ENCODE data around the gene MGP.

Gene MGP

DNA sequence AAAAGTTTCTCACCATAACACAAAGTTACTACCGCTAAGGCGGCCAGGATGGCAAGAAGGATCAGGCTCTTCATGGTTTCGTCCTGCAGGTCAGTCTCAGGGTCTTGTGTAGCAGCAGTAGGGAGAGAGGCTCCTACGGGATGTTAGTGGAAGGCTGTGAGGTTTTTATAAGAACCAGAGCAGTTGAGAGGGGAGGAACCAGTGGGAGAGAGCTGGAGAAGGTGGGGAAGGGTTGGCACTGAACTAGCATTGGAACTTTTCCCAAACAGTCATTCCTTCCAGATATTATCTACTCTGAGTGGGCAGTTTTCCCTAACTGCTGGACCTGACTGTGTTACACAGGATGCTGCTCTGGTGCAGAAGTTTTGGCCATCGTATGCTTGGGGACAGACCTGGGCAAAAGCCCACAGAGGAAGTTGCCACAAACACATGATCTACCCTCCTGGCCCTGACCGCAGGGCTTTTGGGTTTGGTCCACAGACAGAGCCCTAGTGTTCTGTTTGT lies at the start of gene MGP:
Gene MGP (minus strand): TSS at position 137 of the 504 bp plus-strand sequence. CDS start 63 bp downstream, at position 74.
- DNase-seq (ENCODE audit: low spot score), result no peak

DNA sequence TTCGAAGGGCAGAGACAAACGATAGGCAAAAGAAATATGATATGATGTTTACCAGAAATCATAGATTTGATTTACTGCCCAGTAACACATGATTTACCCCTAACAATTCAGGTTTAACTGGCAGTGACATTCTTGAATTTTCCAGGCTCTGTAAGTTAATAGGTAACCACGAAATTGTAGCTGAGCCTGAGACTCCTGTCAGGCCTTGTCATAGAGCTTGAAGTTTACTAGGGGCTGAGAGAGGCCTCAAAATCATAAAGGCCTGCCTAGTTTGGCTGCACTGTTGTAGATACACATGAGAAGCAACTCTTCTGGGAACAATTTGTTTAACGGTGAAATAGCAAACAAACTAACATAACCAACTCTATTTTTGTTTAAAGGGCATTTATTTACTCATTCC lies 49.4 kb upstream of the MGP start:
- no peak for DNase-seq (ENCODE audit: low spot score)

DNA sequence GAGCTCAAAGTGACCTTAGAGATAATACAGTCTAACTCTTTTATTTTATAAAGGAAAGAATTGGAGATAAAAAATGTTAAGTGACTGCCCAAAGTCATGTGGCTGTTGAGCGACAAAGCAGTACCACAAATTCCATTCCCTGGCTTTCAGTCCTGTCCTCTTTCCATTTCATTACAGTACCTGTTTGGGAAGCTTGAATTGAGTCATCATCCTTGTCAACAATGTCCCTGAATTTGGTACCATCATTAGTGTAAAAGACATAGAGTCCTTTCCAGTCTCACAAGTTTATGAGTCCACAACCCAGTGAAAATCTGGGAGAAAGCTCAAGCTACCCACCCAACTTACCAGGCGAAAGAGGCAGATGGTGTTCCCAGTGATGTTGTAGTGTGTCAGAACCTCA lies 48.9 kb upstream of the MGP start:
- DNase-seq (ENCODE audit: low spot score), result no peak

DNA sequence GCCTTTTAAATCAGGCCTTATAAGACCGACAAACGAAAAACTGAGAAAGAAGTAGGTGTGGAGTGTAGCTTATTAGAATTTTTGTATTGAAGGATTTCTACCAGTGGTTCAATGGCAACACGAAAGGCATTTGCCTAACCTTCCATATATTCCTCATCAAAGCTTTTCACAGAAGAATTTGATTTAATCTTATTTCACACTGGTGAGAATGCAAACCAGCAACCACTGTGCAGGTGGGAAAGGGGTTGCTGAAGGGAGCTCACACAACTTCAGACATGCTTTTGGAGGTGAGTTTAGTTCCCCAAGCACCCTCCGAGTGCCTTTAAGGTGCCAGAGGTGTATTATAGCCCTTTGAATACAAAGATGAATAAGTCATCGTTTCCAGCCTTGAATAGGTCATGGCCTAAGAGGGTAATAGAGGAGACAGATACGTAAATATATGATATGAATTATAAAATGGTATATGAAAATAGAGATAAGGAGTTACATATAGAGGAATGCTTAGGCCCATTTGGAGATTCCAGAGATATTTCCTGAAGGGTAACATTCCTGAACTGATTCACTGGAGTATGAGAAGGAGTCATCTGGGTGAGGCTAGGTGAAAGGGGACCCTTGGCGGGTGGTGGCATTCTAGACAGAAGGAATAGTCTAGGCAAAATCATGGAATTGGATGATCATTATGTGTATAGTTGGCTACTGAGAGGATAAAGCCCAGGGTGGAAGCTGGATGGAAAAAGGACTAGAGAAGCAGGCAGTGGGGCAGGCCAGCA lies 46.3 kb upstream of the MGP start:
- DNase-seq (ENCODE audit: low spot score), result no peak

DNA sequence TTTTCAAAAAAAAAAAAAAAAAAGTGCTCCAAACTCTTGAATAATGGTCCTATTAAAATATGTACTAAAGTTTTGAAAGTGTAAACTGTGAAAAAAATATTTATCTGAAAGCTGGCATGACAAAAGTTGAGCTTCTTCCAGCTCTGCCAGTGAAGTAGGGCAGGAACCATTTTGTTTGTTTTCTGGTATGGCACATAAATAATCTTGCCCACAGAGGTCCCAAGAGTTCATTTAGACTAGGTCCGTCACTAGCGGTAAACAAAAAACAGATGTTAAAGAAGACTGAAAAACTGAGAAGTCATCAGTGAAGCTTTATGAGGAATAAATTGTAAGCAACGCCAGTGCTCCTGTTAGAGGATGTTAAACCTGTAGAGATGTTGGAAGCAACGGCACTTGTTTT lies 45.7 kb upstream of the MGP start:
- DNase-seq (ENCODE audit: low spot score), result no peak

DNA sequence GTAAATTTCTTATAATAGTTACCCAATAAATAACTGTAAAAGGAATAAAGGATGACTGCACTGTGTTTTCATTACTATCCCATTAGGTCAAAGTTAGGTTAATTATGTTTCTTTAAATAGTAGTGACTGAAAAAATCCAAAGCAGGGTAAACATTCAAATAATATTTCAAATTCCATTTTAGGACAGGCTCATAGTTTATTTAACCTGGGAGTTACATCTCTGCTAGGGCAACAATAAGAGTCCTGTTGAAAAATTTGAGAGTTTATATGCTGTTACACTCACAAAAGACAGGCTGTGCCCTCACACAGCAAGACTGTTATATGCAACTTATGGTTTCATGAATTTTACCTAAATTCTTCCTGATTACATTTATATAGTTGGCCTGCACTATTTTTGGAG lies 44.6 kb upstream of the MGP start:
- DNase-seq (ENCODE audit: low spot score), result no peak

DNA sequence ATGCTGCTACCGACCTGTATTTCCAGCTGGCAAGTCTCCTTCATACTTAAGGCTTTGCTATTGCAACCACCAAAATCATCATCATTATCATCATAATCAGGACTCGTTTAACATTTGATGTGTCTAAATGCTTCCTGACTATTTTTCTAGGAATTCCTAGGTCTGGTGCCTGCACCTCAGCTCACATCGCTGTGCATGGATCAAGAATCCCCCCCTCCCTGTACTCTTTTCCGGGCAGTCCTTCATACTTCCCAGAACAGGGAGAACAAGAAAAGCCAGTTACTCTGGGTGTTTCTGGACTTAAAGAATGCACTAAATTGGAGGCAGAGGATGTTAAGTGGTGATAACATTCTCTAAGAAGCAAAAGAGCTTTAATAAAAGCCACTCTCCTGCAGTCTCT lies 43.3 kb upstream of the MGP start:
- DNase-seq (ENCODE audit: low spot score), result no peak

DNA sequence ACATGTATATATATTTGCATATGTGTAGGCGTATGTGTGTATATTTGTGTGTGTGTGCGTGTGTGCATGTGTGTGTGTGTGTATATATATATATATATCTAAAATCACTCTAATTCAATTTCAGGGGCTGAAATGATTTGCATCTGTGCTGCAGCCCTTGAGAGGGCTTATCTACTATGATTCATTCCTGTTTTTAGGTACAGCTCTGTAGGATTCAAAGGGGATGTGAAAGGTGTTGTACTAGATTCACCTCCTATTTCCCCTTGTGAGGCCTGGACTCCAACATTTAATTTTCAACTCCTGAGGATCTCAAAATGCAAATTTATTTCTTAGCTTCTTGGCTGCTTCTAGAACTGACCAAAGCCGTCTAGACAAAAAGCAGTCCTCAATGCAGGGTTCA lies 41.6 kb upstream of the MGP start:
- no peak for DNase-seq (ENCODE audit: low spot score)

DNA sequence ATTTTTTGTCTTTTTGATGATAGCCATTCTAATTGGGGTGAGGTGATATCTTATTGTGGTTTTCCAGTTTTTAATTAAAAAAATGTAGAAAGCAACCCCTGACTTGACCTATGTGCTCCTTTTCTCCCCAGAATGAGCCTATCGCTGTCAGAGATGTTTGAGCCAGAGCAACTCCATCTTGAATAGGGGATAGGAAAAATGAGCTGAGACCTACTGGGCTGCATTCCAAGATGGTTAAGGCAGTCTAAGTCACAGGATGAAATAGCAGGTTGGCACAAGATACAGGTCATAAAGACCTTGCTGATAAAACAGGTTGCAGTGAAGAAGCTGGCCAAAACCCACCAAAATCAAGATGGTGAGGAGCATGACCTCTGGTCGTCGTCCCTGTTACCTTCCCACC lies 38.9 kb upstream of the MGP start:
- no peak for DNase-seq (ENCODE audit: low spot score)

DNA sequence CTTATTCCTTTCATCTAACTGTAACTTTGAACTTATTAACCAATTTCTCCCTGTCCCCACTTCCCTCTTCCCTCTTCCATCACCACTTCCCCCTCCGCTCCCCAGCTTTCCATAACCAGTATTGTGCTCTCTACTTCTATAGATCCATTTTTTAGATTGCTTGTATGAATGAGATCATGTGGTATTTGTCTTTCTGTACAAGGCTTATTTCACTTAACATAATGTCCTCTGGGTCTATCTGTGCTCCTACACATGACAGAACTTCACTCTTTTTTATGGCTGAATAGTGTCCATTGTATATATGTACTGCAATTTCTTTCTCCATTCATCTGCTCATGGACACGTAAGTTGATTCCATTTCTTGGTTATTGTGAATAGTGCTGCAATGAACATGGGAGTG lies 38.3 kb upstream of the MGP start:
- DNase-seq (ENCODE audit: low spot score), result no peak

DNA sequence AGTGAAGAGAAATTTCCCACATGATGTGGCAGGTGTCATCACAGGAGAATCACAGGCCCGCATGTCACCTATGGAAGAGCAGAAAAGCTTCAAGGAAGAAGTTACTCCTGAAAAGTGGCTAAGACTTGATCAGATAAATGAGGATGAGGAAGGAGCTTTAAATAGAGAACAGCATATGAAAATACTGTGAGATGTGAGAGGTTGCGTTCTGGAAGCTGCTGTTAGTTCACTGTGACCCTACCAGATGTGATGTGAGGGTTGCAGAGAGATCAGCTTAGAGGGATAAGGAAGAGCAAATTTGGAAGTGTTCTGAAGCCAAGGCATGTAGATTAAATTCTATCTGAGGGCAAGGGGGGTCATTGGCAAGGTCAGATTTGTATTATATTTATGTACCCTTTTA lies 35.6 kb upstream of the MGP start:
- no peak for DNase-seq (ENCODE audit: low spot score)

DNA sequence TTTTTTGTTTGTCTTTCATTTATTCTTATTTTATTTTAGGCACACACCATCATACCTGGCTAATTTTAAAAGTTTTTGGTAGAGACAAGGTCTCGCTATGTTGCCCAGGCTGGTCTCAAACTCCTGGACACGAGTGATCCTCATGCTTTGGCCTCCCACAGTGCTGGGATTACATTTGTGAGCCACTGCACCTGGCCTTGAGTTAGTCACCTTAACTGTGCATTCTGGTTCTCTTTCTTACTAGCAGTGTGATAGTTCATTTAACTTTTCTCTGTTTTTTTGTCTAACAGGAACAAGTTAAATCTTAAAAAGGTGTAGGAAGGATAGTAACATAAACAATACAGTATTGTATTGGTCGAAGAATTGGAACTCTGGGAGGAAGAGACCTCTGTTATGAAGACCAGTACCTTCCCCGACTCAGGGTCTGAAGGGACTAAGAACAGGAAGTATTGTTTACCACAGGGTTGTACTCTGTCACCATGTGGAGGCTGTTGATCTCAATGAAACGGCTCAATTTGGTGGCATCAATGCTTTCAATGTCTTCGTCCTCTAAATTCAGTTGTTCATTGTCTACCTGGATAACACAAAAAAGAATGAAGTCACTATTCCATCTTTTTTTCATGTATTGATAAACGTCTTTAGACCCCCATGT lies 34.9 kb upstream of the MGP start:
- no peak for DNase-seq (ENCODE audit: low spot score)

DNA sequence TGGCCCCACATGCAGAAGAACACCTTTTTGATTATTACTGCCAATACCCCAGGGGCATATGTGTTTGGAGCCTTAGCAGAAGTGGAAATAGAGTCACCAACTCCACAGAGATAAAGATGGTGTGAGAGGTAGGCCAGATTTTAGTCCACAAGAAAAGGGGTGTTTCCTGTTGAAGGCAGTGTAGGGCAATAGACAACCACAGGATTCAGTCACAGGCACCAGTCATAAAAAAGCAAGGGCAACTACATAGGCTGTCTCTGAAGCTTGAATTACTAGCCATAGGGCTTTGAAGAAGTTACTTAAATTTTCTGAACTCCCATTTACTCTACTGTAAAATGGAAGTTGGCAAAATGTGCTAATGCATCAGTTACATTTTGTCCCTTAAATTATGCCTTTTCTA lies 33.8 kb upstream of the MGP start:
- no peak for DNase-seq (ENCODE audit: low spot score)

DNA sequence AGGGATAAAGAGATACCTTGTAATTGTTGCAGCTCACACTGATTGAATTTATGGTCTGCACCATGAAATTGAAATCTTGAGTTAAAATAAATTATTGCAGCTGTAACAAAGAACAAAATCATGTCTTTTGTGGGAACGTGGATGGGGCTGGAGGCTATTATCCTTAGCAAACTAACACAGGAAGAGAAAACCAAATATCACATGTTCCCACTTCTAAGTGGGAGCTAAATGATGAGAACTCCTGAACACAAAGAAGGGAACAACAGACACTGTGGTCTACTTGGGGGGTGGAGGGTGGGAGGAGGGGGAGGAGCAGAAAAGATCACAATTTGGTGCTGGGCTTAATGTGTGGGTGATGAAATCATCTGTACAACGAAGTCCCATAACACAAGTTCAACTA lies 30.1 kb upstream of the MGP start:
- DNase-seq (ENCODE audit: low spot score), result no peak

DNA sequence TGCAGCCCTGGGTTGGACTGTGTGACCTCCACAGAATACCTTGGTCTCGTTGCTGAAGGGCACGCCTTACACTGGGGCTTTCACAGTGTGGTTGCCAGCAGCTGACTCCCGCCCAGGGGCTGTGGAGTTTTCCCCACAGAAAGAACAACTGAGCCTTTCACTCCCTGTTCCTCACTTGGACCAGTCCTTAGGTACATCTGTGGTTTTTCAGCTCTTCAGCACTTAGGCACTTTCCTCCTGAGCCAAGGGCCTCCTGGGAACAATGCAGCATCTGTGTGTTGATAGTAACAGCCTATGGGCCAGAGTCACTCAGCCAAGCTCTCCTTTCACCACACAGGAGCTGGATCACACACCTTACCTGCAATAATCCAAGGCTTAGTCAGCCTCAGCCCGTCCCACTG lies 27.7 kb upstream of the MGP start:
- no peak for DNase-seq (ENCODE audit: low spot score)

DNA sequence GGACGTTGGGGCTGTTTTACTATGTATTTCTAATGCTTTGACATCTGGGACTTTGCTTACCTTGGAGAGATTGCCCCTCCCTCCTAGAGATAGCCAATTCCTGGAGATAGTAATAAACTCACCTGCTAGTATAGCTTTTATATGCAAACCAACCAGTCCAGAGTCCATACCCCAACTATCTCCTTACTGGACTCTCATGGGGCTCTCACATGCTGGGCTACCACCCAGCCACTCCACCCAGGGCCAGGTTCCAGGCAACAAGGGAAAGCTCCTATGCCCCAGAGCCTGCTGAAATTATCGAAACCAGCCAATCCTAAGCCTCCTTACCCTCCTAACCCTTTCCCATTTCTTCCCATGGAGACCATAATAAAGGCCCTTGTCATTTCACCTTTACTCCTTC lies 25.5 kb upstream of the MGP start:
- no peak for DNase-seq (ENCODE audit: low spot score)

DNA sequence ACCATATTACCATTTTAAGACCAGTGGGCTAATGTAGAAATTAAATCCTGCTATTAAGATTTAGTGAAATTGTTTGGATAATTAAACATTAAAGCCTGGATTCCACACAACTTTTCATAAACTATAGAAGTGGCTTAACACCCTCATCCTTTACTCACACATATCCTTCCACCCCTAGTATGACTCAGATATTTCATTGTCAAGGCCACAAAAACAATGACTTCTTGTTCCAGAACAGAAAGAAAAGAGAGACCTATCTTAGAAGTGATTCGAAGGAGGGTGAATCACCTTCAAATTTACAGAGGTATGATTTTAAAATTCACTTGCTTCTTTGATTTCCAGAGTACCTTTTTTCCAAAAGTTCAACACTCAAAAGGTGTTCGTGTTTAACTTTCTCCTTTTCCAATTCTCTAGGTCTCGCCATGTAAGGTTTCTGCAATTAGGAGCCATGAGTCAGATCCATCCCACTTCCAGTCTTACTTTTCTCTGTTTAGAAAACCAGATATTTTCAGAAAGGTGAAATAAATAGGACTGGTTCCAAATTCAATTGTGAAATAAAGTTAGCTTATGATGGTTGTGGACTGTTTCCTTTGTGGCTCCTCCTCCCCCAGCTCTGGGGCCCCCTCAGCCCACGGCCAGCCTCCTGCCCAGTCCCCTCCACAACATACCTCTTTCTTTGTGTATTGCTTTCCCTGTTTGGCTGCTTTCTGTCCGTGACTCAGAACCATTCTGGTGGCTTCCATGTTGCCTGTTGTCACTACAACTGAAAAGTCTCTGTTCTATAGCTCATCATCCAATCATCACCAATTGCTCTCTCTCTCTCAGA lies 24.6 kb upstream of the MGP start:
- DNase-seq (ENCODE audit: low spot score), result peak; percentile 42

DNA sequence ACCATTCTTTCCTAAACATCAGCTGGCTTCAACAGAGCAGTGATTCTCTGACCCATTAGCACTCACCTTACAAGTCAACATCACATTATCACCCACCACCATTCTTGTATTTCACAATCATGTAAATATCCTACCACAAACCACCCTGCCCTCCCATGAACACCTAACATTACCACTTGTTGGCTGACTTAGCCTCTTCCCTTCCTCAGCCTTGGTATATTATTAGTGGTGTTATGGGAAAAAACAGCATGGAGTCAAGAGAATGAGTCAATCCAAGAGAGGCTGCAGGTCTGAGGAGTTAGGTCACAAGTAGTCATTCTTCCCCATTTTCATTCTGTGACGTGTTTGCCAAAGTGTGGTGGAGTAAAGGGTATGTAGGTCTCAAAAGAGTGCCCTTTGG lies 22.3 kb upstream of the MGP start:
- DNase-seq (ENCODE audit: low spot score), result peak; percentile 29

DNA sequence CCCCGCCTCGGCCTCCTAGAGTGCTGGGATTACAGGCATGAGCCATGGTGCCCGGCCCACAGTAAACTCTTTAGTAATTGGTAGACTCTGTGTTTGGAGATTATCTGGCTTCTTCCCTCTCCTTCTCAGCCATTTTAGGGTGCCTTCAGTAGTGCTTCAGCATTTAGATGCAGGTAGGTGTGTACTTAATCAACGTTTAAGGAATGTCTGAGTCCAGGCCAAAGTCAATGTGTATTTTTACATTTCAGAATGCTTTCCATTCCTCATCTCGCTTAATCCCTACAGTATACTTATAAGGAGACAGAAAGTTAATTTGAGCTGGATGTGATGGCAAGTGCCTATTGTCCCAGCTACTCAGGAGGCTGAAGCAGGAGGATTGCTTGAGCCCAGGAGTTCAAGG lies 20.5 kb upstream of the MGP start:
- DNase-seq (ENCODE audit: low spot score), result no peak

DNA sequence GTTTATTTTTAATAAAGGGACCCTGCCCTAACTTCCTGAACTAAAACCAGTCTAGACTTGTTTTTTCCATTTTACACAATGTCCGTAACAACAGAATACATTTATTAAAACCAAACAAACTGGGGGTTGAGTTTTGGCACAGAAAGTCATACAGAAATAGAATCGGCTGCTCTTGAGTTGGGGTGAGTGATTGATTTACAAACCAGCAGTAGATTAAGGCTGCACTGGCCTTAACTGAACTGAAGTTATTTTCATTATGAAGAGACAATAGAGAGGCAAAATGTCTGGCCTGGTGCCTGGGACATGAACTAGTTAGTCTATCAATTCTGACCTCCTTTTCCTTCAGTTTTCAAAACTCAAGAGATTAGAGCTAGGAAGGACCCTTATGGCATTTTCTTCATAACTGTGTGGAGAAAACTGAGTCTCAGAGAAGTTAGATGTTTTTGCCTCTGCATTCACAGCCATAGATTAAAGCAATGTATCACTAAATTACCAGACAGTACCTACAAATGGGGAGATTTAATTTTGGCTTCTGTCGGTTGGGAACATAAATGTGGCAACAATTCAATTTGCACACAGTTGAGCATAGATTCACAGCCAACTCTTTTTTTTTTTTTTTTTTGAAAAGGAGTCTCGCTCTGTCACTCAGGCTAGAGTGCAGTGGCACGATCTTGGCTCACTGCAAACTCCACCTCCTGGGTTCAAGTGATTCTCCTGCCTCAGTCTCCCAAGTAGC lies 19.8 kb upstream of the MGP start:
- DNase-seq (ENCODE audit: low spot score), result no peak

DNA sequence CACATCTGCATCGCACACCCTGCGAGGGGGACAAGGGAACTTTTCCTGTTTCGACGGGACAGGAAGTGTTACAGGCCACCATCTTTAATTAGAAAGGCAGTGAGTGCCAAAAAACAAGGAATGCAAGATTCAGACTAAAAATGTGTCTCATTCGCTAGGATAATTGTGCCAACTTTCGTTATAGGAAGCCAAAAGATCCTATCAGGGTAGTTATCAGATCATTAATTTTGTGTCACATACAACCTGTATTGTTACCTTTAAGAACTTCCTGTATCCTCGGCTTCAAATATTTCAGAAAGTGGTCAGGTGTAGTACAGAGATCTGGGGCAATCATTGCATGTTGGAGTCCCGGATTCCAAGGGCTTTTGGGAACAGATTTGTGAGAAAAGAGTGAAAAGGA lies 19.2 kb upstream of the MGP start:
- DNase-seq (ENCODE audit: low spot score), result no peak

DNA sequence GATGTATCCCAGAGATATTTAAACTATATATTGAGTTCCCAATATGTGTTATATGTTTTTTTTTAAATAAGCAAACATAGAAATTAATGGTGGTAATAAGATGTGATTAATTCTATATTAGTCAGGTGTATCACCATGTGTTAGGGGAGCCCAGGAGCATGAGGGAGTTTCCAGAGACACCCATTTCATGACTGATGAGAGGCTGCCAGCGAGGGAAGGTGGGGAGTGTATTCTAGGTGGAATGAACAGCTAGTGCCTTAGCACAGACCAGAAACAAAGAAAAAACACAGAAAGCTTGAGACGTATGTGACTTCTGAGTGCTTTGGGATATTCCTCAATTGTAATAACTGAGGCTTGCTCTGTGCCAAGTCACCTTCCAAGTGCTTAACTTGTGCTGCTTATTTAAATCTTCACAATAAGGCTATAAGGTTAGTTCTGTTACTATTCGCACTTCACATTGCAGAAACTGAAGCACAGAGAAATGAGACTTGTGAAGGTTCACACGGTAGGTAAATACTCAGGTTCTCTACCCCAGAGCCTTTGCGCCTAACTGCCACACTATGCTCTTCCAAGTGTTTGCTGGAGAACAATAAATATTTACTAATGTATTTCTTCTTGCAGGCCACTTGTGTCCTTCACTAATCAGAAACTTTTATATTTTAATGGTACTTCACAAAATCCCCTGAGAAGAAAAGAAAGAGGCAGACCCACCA lies 17.9 kb upstream of the MGP start:
- DNase-seq (ENCODE audit: low spot score), result no peak

Data from activated CD4-positive, alpha-beta T cell treated with anti-CD3 and anti-CD28 coated beads, Interleukin-2, Interleukin-4, amounts not matched to agents 100 ng/mL and 50 ng/mL, durations not matched to agents 16 hours and 8 hours (primary cell).